ENCODE results near the gene CAP2. TPM values are rescaled to one million over a fixed set of nuclear protein-coding genes. Genes with fewer than 3 reads are reported as not detected.

The CAP2 gene
- total and polyA plus RNA-seq, 2 donors (not counting 1 experiment from before 2014, with no cell fraction given): 8.6 to 38.1 TPM

- H3K79me2 ChIP-seq (ENCODE audit: control insufficient read depth, insufficient read depth, low read length): no peaks in the 10 kb centered on the region
- no peaks in the 10 kb centered on the region for H3K27me3 ChIP-seq (ENCODE audit: control insufficient read depth, insufficient read depth, low read length)
- no peak overlapping the region for H3K4me2 ChIP-seq (ENCODE audit: extremely low read depth, insufficient read depth, low read length)
- H3K27ac ChIP-seq (ENCODE audit: insufficient read depth, low read length): no peak overlapping the region
- no peaks in the 10 kb centered on the region for H3K36me3 ChIP-seq (ENCODE audit: control insufficient read depth, insufficient read depth, low read length)
- H3K9ac ChIP-seq (ENCODE audit: insufficient read depth, low read length): no peak overlapping the region
- TF ChIP-seq CTCF (conservative IDR thresholded peaks at IDR 0.05 in 1 of 2, IDR thresholded peaks at IDR 0.05 in 1 of 2; ENCODE audit: low read depth in 1 of 2, low read length in 2 of 2) (no peak), EZH2 (IDR thresholded peaks at IDR 0.05; ENCODE audit: low read length, missing control alignments) (no peak)
- no peaks in the 10 kb centered on the region for H3K9me3 ChIP-seq (ENCODE audit: control insufficient read depth, insufficient read depth, low read depth, low read length)
- peaks cover 4% of the 10 kb centered on the region for H3K4me1 ChIP-seq (ENCODE audit: control insufficient read depth, extremely low read depth, insufficient read depth, low read length)
- peak in 1 of 2 donors; percentile 29 for DNase-seq (ENCODE audit: low read depth in 2 of 2)
- no peak overlapping the region for H3K4me3 ChIP-seq (replicated peaks in 1 of 4; ENCODE audit: control extremely low read depth in 1 of 4, insufficient read depth in 1 of 4, low read depth in 3 of 4, low read length in 4 of 4)
- H2AFZ ChIP-seq (ENCODE audit: low read length): no peak overlapping the region
- H4K20me1 ChIP-seq (ENCODE audit: control insufficient read depth, extremely low read depth, insufficient read depth, low read length): no peaks in the 10 kb centered on the region
These were observed 100.8 kb downstream of the CAP2 start for GRCh38 chr6:17494177-17494576.

GRCh38 chr6:17494919-17495318, 101.5 kb downstream of the CAP2 start:
- TF ChIP-seq EZH2 (IDR thresholded peaks at IDR 0.05; ENCODE audit: low read length, missing control alignments) (no peak), CTCF (conservative IDR thresholded peaks at IDR 0.05 in 1 of 2, IDR thresholded peaks at IDR 0.05 in 1 of 2; ENCODE audit: low read depth in 1 of 2, low read length in 2 of 2) (no peak)
- Histone ChIP-seq H3K9ac (ENCODE audit: insufficient read depth, low read length) (no peak overlapping the region), H3K4me1 (ENCODE audit: control insufficient read depth, extremely low read depth, insufficient read depth, low read length) (peaks cover 4% of the 10 kb centered on the region), H2AFZ (ENCODE audit: low read length) (no peak overlapping the region), H4K20me1 (ENCODE audit: control insufficient read depth, extremely low read depth, insufficient read depth, low read length) (no peaks in the 10 kb centered on the region), H3K79me2 (ENCODE audit: control insufficient read depth, insufficient read depth, low read length) (no peaks in the 10 kb centered on the region), H3K9me3 (ENCODE audit: control insufficient read depth, insufficient read depth, low read depth, low read length) (no peaks in the 10 kb centered on the region), H3K27ac (ENCODE audit: insufficient read depth, low read length) (no peak overlapping the region), H3K36me3 (ENCODE audit: control insufficient read depth, insufficient read depth, low read length) (no peaks in the 10 kb centered on the region), H3K4me2 (ENCODE audit: extremely low read depth, insufficient read depth, low read length) (no peak overlapping the region), H3K27me3 (ENCODE audit: control insufficient read depth, insufficient read depth, low read length) (no peaks in the 10 kb centered on the region), H3K4me3 (replicated peaks in 1 of 4; ENCODE audit: control extremely low read depth in 1 of 4, insufficient read depth in 1 of 4, low read depth in 3 of 4, low read length in 4 of 4) (no peak overlapping the region)
- DNase-seq (ENCODE audit: low read depth in 2 of 2): no peak

GRCh38 chr6:17497535-17498095, 104.2 kb downstream of the CAP2 start:
- H3K27ac ChIP-seq (ENCODE audit: insufficient read depth, low read length): no peak overlapping the region
- H3K9me3 ChIP-seq (ENCODE audit: control insufficient read depth, insufficient read depth, low read depth, low read length): no peaks in the 10 kb centered on the region
- no peak overlapping the region for H3K4me3 ChIP-seq (replicated peaks in 1 of 4; ENCODE audit: control extremely low read depth in 1 of 4, insufficient read depth in 1 of 4, low read depth in 3 of 4, low read length in 4 of 4)
- H3K36me3 ChIP-seq (ENCODE audit: control insufficient read depth, insufficient read depth, low read length): no peaks in the 10 kb centered on the region
- H4K20me1 ChIP-seq (ENCODE audit: control insufficient read depth, extremely low read depth, insufficient read depth, low read length): no peaks in the 10 kb centered on the region
- H3K4me2 ChIP-seq (ENCODE audit: extremely low read depth, insufficient read depth, low read length): no peak overlapping the region
- no peak for DNase-seq (ENCODE audit: low read depth in 2 of 2)
- H3K27me3 ChIP-seq (ENCODE audit: control insufficient read depth, insufficient read depth, low read length): no peaks in the 10 kb centered on the region
- H2AFZ ChIP-seq (ENCODE audit: low read length): no peak overlapping the region
- no peak overlapping the region for H3K9ac ChIP-seq (ENCODE audit: insufficient read depth, low read length)
- TF ChIP-seq EZH2 (IDR thresholded peaks at IDR 0.05; ENCODE audit: low read length, missing control alignments): no peak
- no peak for TF ChIP-seq CTCF (conservative IDR thresholded peaks at IDR 0.05 in 1 of 2, IDR thresholded peaks at IDR 0.05 in 1 of 2; ENCODE audit: low read depth in 1 of 2, low read length in 2 of 2)
- H3K4me1 ChIP-seq (ENCODE audit: control insufficient read depth, extremely low read depth, insufficient read depth, low read length): peaks cover 4% of the 10 kb centered on the region
- H3K79me2 ChIP-seq (ENCODE audit: control insufficient read depth, insufficient read depth, low read length): no peaks in the 10 kb centered on the region
